ENCODE measurements around the gene CRISPLD2.

CRISPLD2 gene

DNA sequence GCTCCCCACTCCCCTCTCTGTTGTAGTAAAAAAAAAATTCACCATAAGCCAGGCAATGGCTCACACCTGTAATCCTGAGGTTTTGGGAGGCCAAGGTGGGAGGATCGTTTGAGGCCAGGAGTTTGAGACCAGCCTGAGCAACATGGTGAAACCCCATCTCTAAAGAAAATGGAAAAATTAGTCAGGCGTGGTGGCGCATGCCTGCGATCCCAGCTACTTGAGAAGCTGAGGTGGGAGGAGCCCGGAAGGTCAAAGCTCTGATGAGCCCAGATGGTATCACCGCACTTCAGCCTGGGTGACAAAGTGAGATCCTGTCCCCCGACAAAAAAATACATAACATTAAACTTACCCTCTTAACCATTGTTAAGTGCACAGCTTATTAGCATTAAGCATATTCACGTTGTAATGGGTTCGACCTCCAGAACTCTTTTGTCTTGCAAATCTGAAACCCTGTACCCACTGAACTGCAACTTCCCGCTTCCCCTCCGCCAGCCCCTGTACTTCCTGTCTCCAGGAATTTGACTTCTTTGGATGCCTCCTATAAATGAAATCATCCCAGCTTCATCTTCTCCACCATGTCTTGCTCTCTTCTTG, 66.8 kb downstream of the CRISPLD2 start:
- no peak for DNase-seq

DNA sequence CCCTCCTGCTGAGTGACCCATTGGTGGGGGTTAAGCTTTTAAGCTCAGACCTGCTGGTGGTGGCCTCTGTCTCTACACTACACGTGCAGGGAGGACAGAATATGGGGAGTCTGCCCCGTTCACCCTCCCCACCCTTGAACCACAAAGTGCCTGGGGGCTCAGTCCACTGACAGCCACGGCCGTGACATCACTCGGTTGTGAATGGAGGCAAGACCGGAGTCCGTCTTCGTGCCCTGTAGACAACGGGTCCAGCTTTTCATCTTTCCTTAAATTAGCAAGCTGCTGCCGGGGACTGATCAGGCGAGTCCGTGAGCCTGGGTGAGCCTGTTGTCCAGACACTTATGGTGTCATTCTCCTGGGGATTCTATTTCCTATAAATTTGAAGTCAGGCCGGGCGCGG, 67.4 kb downstream of the CRISPLD2 start:
- no peak for DNase-seq

DNA sequence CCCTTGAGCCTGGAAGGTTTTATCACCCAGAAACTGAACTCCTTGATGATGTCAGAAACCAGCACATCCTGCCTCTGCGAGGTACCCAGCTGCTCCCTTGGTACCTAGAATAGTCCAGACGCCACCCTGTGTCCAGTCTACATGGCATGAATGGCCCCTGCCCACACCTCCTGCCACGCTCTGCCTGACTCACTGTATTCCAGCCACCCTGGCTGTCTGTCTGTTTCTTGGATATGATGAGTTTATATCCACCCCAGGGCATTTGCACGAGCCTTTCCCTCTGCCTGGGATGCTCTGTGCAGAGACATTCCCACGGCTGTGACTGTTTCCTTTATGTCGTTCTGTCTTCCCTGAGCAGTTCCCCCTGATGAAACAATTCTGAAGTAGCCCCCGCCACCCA, 68.7 kb downstream of the CRISPLD2 start:
- no peak for DNase-seq

DNA sequence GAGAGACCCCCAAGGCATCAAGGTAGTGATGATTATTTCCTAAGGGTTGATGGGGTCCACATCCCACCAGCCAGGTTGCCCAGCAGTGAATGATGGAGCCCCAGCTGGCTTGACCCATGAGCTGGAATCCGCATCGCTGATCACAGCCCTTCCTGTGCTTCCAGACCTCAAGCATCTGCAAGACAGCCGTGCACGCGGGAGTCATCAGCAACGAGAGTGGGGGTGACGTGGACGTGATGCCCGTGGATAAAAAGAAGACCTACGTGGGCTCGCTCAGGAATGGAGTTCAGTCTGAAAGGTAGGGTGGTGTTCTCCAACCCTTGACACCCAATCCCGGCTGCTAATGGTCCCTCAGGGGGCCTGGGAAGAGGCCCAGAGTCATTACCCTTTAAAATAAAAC, 69.3 kb downstream of the CRISPLD2 start:
- no peak for DNase-seq

DNA sequence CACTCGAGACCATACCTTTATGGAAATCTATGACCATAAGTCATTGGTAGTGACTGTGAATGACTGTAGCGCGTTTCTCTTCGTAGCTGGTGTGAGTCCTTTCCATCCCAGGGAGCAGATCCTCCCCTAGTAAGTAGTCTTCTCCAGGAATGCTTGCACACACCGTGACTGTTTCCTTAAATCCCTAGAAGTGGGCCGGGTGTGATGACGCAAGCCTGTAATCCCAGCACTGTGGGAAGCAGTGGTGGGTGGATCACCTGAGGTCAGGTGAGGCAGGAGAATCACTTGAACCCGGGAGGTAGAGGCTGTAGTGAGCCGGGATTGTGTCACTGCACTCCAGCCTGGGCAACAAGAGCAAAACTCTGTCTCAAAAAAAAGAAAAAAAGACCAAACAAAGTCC, 70.6 kb downstream of the CRISPLD2 start:
- DNase-seq, result no peak

DNA sequence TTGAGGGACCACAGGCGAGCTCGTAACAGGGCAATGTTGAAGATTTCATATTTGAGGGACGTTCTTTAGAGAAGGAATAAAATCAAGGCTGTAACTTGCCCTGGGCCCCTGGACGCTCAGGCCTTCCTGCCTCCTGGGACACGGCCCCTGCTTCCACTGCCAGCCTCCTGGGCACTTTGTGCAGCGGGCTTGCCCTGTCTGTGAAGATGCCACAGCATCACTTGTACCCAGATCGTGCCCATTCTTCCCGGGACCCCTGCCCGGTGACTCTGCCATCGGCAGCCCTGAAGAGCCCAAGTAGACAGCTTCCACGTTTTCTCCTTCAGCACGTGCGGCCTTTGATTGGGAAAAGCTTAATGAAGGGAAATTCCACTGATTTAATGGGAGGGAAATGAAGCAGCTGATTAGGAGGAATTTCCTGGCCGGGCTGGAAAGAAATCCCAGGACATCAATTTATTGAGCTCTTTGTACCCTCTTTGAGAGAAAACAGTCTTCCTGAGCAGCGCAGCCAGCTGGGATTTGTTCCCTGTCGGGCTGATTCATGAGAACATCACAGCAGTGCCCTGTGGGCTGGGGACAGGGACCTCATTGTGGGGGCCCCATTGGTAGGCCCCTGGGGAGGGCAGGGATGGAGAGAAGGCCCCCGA, 71.5 kb downstream of the CRISPLD2 start:
- no peak for DNase-seq

DNA sequence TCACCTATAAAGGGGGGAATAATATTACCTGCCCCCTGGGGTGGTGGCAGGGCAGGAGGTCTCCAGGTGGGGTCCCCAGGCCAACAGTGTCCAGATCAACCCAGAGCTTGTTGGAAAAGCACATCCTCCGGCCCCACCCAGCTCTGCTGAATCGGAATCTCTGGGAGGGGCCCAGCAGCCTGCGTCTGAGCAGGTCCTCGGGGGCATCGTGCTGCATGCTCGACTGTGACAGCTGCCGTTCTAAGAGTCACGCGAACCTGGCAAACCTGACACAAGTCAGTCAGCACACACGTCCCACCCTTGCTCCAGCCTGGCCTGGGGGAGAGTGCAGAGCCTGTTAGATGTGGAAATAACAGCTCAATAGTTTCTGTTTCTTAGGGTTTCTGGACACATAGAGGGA, 72.3 kb downstream of the CRISPLD2 start:
- no peak for DNase-seq

DNA sequence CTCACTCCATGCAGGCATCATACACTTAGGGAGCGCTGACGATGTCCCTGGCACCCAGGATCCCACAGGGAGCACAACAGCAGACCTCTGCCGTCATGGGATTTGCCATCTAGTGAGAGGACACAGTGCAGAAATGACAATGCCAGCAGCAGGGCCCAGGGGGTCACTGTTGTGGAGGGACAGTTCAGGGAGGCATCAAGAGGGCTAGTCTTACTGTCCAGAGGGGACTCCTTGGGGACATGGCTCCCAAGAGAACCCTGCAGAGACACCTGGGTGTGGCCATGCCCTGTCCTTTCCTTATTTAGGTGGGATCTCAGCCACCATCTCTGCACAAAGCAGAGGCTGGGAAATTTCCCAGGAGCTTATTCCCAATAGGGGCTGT, 73.7 kb downstream of the CRISPLD2 start:
- no peak for DNase-seq

DNA sequence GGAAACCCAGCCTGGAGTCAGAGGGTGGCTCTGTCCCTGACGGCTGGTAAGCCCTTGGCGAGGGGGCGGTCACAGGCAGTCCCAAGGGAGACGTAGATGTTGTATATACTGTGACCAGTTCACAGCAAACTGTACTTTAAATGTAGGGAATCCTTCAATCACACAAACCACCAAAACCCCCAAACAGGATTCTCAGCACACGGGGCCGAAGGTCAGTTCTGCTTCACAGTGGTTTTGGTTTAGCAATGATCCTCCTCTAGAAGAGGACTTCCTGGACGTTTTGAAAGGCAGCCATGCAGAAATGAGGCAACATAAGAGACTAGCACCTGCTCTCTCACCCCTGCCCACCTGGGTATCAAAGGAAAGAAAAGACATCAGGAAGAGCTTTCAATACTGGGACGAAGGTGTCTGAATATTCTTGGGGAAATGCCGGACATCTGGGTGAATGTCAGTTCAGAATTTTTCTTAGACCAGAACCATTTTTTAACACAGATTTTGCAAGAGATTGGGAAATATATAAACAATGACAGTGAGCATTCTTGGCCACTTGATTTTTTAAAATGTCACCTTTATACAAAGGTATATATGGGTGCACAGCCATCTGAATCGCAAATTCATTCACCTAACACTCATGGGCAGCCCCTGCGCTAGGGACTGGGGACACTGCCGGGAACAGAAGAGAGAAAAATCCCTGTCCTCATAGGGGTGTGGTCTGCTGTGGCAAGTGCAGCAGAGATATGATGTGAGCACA, 74.2 kb downstream of the CRISPLD2 start:
- no peak for DNase-seq

DNA sequence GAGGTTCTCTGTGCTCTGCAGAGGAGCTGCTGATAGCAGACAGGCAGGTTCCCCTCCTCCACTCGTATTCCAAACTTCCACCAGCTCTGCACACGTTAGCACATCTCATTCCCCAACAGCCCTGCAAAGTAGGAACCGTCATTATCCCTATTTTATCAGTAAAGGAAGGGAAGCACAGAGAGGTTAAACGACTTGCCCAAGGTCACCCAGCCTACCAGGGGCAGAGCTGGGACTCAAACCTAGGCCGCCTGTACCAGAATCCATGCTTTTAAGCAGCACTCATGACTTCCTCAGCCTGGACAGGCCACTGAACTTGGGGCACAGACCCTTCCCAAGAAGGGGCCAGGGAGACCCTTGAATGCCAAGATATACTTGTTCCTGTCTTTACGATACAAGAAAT, 75.2 kb downstream of the CRISPLD2 start:
- no peak for DNase-seq

DNA sequence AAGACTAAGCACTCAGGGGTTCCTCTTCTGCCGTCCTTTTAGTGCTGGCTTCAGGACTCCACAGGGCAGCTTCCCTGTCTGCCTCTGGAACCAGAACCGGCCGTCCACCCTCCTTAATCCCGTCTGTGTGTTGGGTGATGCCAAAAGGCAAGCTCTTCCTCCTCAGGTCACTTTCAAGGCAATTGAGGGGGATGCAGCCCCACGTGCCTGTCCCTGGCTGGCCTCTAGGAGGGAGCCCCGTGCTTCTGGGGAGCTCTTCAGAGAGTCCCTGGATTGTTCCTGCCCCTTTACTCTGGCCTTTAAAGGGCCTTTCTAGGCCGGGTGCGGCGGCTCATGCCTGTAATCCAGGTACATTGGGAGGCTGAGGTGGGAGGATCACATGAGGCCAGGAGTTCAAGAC, 77.1 kb downstream of the CRISPLD2 start:
- no peak for DNase-seq

DNA sequence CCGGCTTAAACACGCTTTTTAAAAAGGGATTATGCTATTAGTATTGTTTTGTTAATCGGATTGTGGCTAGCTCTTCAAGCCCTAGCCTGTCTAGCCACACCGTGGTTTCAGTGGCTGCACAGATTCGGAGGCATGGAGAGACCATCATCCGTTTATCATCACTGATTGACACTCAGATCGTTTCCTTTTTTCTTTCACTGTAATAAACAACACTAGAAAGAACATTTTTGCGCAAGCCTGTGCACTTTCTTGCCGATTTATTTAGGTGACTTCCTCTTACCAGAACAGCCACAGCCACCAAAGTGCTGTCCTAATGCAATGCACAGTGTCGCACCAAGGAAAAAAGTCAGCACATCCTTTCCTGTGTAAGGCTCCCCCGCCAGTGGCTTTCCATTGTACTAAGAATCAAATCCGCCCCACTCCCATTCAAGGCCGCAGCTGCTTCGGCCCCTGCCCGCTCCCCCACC, 78.2 kb downstream of the CRISPLD2 start:
- DNase-seq, result no peak

DNA sequence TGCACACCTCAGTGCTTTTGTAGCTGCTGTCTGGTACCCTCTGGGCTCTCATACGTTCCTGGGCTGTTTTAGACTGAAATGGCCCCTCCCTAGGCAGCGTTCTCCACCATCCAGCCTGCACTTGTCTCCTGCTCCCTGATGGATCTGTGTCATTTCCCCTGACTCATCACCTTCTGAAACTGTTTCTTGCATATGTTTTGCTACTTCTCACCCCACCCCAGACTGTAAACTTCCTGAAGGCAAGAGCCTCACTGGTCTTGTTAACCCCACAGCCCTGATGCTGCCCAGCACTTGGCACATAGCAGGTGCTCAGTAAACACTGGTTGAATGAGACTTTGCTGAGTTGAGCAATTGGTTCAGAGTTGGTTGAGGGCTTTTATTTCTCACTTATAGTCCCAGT, 78.7 kb downstream of the CRISPLD2 start:
- no peak for DNase-seq

DNA sequence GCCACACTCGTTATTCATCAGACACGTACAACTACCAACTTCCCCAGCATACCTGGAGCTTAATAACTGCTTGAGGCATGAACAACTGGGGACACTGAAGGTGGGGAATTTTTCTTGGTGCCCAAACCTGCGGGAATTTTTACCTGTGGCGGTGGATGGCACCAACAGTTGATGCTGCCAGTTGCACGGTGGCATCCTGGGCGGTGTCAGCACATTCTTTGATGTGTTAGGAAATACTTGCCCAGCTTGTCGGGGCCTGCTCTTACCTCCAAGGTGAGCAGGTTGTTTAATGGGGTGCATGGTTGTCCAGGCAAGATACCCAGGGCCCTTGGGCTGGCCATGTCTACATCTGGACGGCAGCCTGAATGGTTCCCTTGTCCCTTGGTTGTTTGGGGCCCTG, 79.6 kb downstream of the CRISPLD2 start:
- no peak for DNase-seq

DNA sequence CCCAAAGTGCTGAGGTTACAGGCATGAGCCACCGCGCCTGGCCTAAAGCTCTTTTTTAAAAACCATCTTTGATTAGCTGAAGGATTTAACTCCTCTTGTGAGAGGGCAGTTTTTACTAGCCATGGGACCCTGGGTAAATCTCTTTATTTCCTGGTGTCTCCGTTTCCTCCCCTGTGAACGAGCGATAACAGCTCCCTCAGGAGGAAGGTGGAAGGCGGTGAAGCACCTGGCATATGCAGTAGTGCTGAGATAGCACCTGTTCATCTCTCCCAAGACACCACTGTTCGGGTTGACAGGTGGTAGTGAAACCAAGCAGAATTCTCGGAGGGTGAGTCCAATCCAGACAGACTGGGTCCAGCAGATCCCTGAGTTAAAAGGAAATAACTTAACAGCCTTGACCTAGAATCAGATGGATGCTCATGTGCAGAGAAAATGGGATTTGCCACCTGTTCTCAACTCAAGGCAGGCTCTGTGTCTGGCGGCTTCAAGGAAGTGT, 86.2 kb downstream of the CRISPLD2 start:
- DNase-seq, result no peak

DNA sequence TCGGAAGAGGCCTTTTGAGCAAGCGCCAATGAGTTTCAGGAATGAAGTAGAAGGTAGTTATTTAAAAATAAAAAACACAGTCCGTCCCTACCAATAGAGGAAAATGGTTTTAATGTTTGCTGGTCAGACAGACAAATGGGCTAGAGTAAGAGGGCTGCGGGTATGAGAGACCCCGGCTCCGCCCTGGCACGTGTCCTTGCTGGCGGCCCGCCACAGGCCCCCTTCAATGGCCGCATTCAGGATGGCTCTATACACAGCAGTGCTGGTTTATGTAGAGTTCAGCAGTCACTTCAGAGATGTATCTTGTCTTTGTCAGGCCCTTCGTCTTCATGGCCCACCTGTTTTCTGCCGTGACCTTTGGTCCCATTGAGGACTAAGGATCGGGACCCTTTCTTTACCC, 87.3 kb downstream of the CRISPLD2 start:
- no peak for DNase-seq

DNA sequence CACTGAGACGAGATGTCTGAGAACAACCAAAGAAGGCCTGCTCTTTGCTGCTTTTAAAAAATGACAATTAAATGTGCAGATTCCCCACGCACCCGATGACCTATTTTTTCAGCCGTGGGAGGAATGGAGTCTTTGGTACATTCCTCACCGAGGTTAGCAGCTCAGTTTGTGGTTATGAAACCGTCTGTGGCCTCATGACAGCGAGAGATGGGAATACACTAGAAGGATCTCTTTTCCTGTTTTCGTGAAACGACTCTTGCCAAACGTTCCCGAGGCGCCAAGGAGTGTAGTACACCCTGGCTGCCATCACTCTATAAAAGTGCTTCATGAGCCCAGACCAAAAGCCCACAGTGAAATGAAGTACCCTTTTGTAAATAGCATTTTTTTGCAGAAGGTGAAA, 87.8 kb downstream of the CRISPLD2 start:
- no peak for DNase-seq

DNA sequence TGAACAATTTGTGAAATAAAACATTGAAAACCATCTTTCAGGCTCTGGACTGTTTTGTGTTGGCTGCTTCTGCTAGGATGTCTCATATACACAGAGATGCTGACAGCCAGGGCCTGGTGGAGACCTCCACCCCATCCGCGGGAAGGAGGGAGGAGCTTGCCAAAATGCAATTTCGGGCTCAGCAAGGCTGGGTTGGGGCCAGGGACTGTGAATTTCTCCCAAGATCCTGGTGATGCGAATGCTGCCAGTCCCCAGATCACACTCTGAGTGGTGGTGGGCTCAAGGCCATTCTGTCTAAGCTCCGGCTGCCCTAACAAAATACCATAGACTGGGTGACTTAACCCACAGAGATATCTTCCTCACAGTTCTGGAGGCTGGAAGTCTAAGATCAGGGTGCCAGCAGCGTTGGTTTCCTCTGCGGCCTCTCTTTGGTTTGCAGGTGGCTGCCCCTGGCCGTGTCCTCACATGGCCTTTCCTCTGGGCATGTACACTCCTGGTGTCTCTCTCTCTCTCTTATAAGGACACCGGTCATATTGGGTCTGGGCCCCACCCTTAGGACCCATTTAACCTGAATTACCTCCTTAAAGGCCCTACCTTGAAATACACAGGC, 89.8 kb downstream of the CRISPLD2 start:
- no peak for DNase-seq

DNA sequence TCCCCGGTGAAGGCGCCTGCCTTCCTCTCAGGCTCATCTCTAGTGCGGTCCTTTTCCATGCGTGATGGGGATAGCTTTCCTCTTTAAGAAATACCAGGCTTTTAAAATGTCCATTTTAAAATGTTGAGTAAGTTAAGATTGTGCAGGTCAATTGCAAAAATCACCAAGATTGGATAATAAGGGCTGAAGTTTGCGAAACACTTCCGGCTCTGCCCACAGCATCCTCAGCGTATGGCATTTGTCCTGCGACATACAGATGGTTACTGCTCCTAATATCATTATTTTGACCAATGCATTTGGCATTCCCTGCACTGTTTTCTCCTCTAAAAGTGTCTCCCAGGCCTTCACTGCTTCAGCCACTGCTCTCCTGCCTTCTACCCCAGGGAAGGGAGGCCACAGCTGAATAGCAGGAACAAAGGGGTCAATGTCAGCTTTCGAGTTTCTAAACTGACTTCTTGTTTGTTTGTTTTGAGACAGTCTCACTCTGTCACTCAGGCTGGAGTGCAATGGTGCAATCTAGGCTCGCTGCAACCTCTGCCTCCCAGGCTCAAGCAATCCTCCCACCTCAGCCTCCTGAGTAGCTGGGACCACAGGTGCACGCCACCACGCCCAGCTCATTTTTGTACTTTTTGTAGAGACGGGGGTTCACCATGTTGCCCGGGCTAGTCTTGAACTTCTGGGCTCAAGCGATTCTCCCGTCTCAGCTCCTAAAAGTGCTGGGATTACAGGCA, 91.9 kb downstream of the CRISPLD2 start:
- DNase-seq, result no peak

DNA sequence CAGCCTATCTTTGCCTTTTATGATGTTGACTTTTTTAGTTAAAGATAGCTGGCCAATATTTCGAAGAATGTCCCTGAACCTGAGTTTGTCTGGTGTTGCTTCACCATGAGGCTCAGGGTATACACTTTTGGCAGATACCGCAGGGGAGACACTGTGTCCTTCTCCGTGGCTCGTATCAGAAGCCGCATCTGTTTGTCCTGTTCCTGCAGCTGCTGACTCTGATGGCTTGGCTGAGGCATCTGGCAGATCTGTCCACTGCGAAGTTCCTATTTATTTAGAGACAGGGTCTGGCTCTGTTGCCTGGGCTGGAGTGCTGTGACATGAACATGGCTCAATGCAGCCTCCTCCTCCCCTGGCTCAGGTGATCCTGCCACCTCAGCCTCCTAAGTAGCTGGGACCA, 93.5 kb downstream of the CRISPLD2 start:
- DNase-seq, result no peak

DNA sequence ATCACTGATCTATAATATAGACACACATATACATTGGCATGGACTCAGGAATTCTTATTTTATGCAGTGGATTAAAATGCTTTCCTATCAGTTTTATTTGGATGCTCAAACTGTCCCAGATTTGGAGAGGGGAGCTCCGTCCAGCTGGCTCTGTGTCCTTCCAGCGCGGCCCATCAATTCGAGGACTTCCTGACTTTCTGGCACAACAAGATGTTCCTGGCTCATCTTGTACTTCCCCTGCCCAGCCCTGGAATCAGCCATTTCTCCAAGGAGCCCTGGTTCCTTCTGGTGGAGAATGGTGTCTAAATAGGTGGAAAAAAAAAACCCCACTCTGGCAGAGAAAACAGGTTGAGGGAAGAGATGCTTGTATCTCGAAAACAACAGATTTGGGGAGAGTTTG, 94.5 kb downstream of the CRISPLD2 start:
- DNase-seq, result no peak

DNA sequence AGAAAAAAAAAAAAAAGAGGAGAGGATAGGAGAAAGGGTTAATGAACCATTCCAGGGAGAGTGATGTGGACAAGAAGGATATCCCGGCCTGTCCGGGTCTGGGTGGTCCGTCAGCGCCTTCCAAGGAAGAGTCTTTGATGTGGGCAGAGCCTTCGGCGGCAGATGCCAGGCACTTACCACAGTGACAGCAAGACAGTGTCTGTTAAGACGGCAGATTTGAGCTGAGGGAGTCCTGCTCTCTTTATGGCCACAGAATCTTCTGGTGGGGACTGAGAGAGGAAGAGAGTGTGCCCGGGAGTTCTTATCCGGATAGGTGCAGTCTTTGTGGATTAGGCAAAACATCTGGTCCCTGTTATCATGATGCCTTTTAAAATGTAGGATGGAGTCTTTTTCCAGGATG, 96.4 kb downstream of the CRISPLD2 start:
- DNase-seq, result no peak

DNA sequence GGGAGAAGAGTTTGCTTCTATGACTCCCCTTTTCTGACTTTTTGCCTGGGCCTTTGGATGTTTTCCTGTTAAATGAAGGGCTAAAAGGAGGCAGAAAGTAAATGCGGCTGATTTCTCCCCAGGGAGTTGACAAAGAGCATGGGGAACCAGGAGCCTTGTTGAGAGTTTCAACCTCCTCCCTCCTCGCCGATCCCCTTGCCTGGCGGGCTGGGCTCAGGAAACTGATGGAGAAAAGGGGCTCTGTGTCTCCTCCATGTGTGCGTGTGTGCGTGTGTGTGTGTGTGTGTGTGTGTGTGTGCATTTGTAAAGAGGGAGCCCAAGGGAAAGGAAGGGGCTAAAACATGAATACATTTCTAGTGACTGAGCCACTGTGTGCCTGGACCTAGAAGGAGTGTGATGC, 97.1 kb downstream of the CRISPLD2 start:
- no peak for DNase-seq
